HepG2 (cell line): ENCODE results near the gene HAT1. TPM values are rescaled to one million over a fixed set of nuclear protein-coding genes. Genes with fewer than 3 reads are reported as not detected.
A peak's percentile ranks its signal among the peaks of the same experiment; 100 is the strongest.

Experiments
- CEBPB ChIP-seq: IDR thresholded peaks from 2 replicates; pipeline ENCODE4 v1.6.1; 2011; ENCODE audit warnings: low read depth, low read length, improper control_type of control experiment, borderline replicate concordance
- CEBPZ ChIP-seq: IDR thresholded peaks from 2 replicates; pipeline ENCODE4 v1.6.1; 2012; ENCODE audit warnings: low read length, improper control_type of control experiment
- GABPA ChIP-seq, 2 experiments: IDR thresholded peaks; 2 replicates each; pipeline ENCODE4 v1.6.1; 2011 to 2016; ENCODE audit warnings: low read depth in 2 of 2, low read length in 1 of 2, missing biosample characterization in 1 of 2, missing genetic modification characterization in 1 of 2
- NCOR1 ChIP-seq: fragments of 200-600 bp; sonication (generic); IDR thresholded peaks from 2 replicates; pipeline ENCODE4 v1.7.0; 2017; ENCODE audit warnings: antibody characterized with exemption, low read length, borderline replicate concordance
- PAXIP1 ChIP-seq: sonication (generic); formaldehyde crosslinking; conservative IDR thresholded peaks from 2 replicates; pipeline ENCODE4 v1.4.0; 2020; ENCODE audit warnings: mild to moderate bottlenecking, missing genetic modification reagents, moderate library complexity
- POLR2A ChIP-seq, 2 experiments: IDR thresholded peaks; 2 replicates each; pipeline ENCODE4 v1.6.1; 2011; ENCODE audit warnings: low read depth in 2 of 2, low read length in 2 of 2, mild to moderate bottlenecking in 1 of 2, moderate library complexity in 1 of 2; ENCODE audit not compliant: insufficient read depth in 1 of 2
- PRDM4 ChIP-seq: sonication (generic); formaldehyde crosslinking; IDR thresholded peaks from 2 replicates; pipeline ENCODE4 v1.9.0; 2021; ENCODE audit warnings: missing genetic modification reagents, borderline replicate concordance
- SAP130 ChIP-seq: IDR thresholded peaks from 2 replicates; pipeline ENCODE4 v1.6.1; 2016; ENCODE audit warnings: low read depth
- SNRNP70 ChIP-seq: fragments of 200-400 bp; formaldehyde crosslinking; IDR thresholded peaks from 2 replicates; pipeline ENCODE4 v1.6.1; 2017; ENCODE audit warnings: mild to moderate bottlenecking, low read depth, low read length, moderate library complexity
- SP4 ChIP-seq: sonication (generic); formaldehyde crosslinking; IDR thresholded peaks from 2 replicates; pipeline ENCODE4 v1.8.1; 2023; ENCODE audit warnings: mild to moderate bottlenecking, missing genetic modification reagents
- TBX3 ChIP-seq: fragments of 450-650 bp; IDR thresholded peaks from 2 replicates; pipeline ENCODE4 v1.6.1; 2017; ENCODE audit warnings: antibody characterized with exemption, mild to moderate bottlenecking, inconsistent platforms, borderline replicate concordance
- ZFP36L1 ChIP-seq: sonication (generic); formaldehyde crosslinking; IDR thresholded peaks from 2 replicates; pipeline ENCODE4 v1.8.0; 2022; ENCODE audit warnings: mild to moderate bottlenecking, missing genetic modification reagents, moderate library complexity
- ZFP41 ChIP-seq: sonication (generic); formaldehyde crosslinking; IDR thresholded peaks from 2 replicates; pipeline ENCODE4 v1.4.0; 2020; ENCODE audit warnings: mild to moderate bottlenecking, missing genetic modification reagents, borderline replicate concordance
- ZMYM4 ChIP-seq: sonication (generic); formaldehyde crosslinking; IDR thresholded peaks from 2 replicates; pipeline ENCODE4 v1.8.1; 2023; ENCODE audit warnings: mild to moderate bottlenecking, missing genetic modification reagents
- ZNF10 ChIP-seq: sonication (generic); formaldehyde crosslinking; IDR thresholded peaks from 2 replicates; pipeline ENCODE4 v1.4.0; 2020; ENCODE audit warnings: mild to moderate bottlenecking, low read depth, missing genetic modification reagents, borderline replicate concordance
- ZNF124 ChIP-seq: sonication (generic); formaldehyde crosslinking; IDR thresholded peaks from 2 replicates; pipeline ENCODE4 v1.4.0; 2020; ENCODE audit warnings: missing genetic modification reagents
- ZNF225 ChIP-seq: sonication (generic); formaldehyde crosslinking; IDR thresholded peaks from 2 replicates; pipeline ENCODE4 v1.4.0; 2020; ENCODE audit warnings: mild to moderate bottlenecking, missing genetic modification reagents
- ZNF274 ChIP-seq: sonication (generic); formaldehyde crosslinking; IDR thresholded peaks from 2 replicates; pipeline ENCODE4 v1.5.1; 2020; ENCODE audit warnings: mild to moderate bottlenecking, missing genetic modification reagents
- polyA plus RNA-seq, 8 experiments: library from polyadenylated mRNA; depleted of rRNA in 3 of 8; stranded (reverse) in 7 of 8; unstranded in 1 of 8; fragments of >200 nt; fragmentation: Illumina TruSeq in 4 of 8; extraction: Trizol in 4 of 8; gene quantifications; 2 replicates each; pipeline versions ENCODE4 v1.2.1 to v1.2.3, GENCODE V29; 2011 to 2016; ENCODE audit warnings: low read depth in 4 of 8, missing spikeins in 1 of 8, mixed read lengths in 1 of 8; ENCODE audit not compliant: insufficient read depth in 1 of 8
- total RNA-seq, 5 experiments: library from RNA; depleted of rRNA; stranded (reverse); fragments of >200 nt; fragmentation: Illumina TruSeq; extraction: Trizol; gene quantifications; 2 replicates each; pipeline ENCODE4 v1.2.3, GENCODE V29; 2016; ENCODE audit warnings: low read depth in 1 of 5

HAT1 gene
- total and polyA plus RNA-seq, 2 of the 13 experiments (the other 11 are each of a cell fraction or from before 2014, with no cell fraction given) = 45.4 to 119 TPM

GRCh38 chr2:172007372-172007771, 85.1 kb downstream of the HAT1 start (continued):
- TF ChIP-seq PAXIP1 (CRISPR knock-in tag) = 0 out of 2 replicates have a peak, but pooled peaks have one; percentile 32
- TF ChIP-seq PRDM4 = no peak
- no peak for TF ChIP-seq ZFP41 (CRISPR knock-in tag)
- no peak for TF ChIP-seq POLR2A (IDR thresholded peaks at IDR 0.05; ENCODE audit: insufficient read depth in 1 of 2, low read depth in 2 of 2, low read length in 2 of 2)
- peak; percentile 88 for TF ChIP-seq CEBPB
- no peak for TF ChIP-seq NCOR1
- TF ChIP-seq SAP130 (CRISPR knock-in tag) = no peak
- TF ChIP-seq ZNF10 (CRISPR knock-in tag) = no peak
- no peak for TF ChIP-seq SP4 (CRISPR knock-in tag)
- TF ChIP-seq TBX3 = no peak
- TF ChIP-seq GABPA (IDR thresholded peaks at IDR 0.05; ENCODE audit: low read depth, low read length) = no peak
- no peak for TF ChIP-seq GABPA (CRISPR knock-in tag; IDR thresholded peaks at IDR 0.05; ENCODE audit: low read depth)
- TF ChIP-seq ZNF274 (CRISPR knock-in tag) = no peak
- no peak for TF ChIP-seq ZNF225 (CRISPR knock-in tag)
- no peak for TF ChIP-seq ZNF124
- TF ChIP-seq ZMYM4 (CRISPR knock-in tag) = no peak
- TF ChIP-seq ZFP36L1 (CRISPR knock-in tag) = no peak
- no peak for TF ChIP-seq SNRNP70
- no peak for TF ChIP-seq CEBPZ
